ENCODE data around the gene FBXO31. TPM values are rescaled to one million over a fixed set of nuclear protein-coding genes. Genes with fewer than 3 reads are reported as not detected.

Gene FBXO31
- total RNA-seq, 1 experiment from 2014 or later = 40.4 TPM

GRCh38 chr16:87421003-87421912 is 37.7 kb upstream of the FBXO31 start:
- no peak overlapping the region for H3K27ac Mint-ChIP-seq (ENCODE audit: unreplicated experiment)
- H3K9me3 Mint-ChIP-seq (ENCODE audit: low read depth, unreplicated experiment) = no peaks in the 10 kb centered on the region
- BruUV-seq (replicated peaks) = no TSS peak
- no peak for DNase-seq
- H3K36me3 Mint-ChIP-seq (ENCODE audit: insufficient read depth, unreplicated experiment) = peaks cover 44% of the 10 kb centered on the region
- intact Hi-C loops (cut with micrococcal nuclease; ENCODE audit: unreplicated experiment) = no loop called here
- no peaks in the 10 kb centered on the region for H3K4me1 Mint-ChIP-seq (ENCODE audit: low read depth, unreplicated experiment)
- H3K27me3 Mint-ChIP-seq (ENCODE audit: unreplicated experiment) = no peaks in the 10 kb centered on the region
- no peak overlapping the region for H3K4me3 Mint-ChIP-seq (ENCODE audit: low read depth, unreplicated experiment)
- no peak for TF ChIP-seq CTCF (IDR thresholded peaks at IDR 0.05; ENCODE audit: unreplicated experiment)
- CTCF ChIA-PET = interaction anchor here (0.6 to 1.1 kb wide), 5 partner anchors 8 to 215 kb away, joined by 3 to 4 read pairs (median 3); no protein-coding TSS in a partner anchor

GRCh38 chr16:87420026-87421002 is 36.7 kb upstream of the FBXO31 start:
- peak; percentile 41 for DNase-seq
- intact Hi-C loops (cut with micrococcal nuclease; ENCODE audit: unreplicated experiment) = no loop called here
- CTCF ChIA-PET = interaction anchor here (0.6 to 1.1 kb wide), 5 partner anchors 8 to 216 kb away, joined by 3 to 4 read pairs (median 3); no protein-coding TSS in a partner anchor
- Mint-ChIP-seq H3K4me1 (ENCODE audit: low read depth, unreplicated experiment) (no peaks in the 10 kb centered on the region), H3K9me3 (ENCODE audit: low read depth, unreplicated experiment) (no peaks in the 10 kb centered on the region), H3K36me3 (ENCODE audit: insufficient read depth, unreplicated experiment) (peaks cover 53% of the 10 kb centered on the region), H3K4me3 (ENCODE audit: low read depth, unreplicated experiment) (no peak overlapping the region), H3K27me3 (ENCODE audit: unreplicated experiment) (no peaks in the 10 kb centered on the region), H3K27ac (ENCODE audit: unreplicated experiment) (no peak overlapping the region)
- no TSS peak for BruUV-seq (replicated peaks)
- peak; percentile 57 for TF ChIP-seq CTCF (IDR thresholded peaks at IDR 0.05; ENCODE audit: unreplicated experiment)

GRCh38 chr16:87418644-87419043 is 35.1 kb upstream of the FBXO31 start:
- no peak for TF ChIP-seq CTCF (IDR thresholded peaks at IDR 0.05; ENCODE audit: unreplicated experiment)
- no peak for DNase-seq
- H3K36me3 Mint-ChIP-seq (ENCODE audit: insufficient read depth, unreplicated experiment) = peaks cover 64% of the 10 kb centered on the region
- no peaks in the 10 kb centered on the region for H3K4me1 Mint-ChIP-seq (ENCODE audit: low read depth, unreplicated experiment)
- intact Hi-C loops (cut with micrococcal nuclease; ENCODE audit: unreplicated experiment) = loop anchor here (10.0 kb wide), 1 partner anchor 156 kb away; no protein-coding TSS in a partner anchor
- H3K4me3 Mint-ChIP-seq (ENCODE audit: low read depth, unreplicated experiment) = no peak overlapping the region
- CTCF ChIA-PET = no interaction called here
- no TSS peak for BruUV-seq (replicated peaks)
- no peaks in the 10 kb centered on the region for H3K27me3 Mint-ChIP-seq (ENCODE audit: unreplicated experiment)
- no peaks in the 10 kb centered on the region for H3K9me3 Mint-ChIP-seq (ENCODE audit: low read depth, unreplicated experiment)
- H3K27ac Mint-ChIP-seq (ENCODE audit: unreplicated experiment) = no peak overlapping the region

- no peak overlapping the region for H3K4me3 Mint-ChIP-seq (ENCODE audit: low read depth, unreplicated experiment)
- TF ChIP-seq CTCF (IDR thresholded peaks at IDR 0.05; ENCODE audit: unreplicated experiment) = no peak
- no TSS peak for BruUV-seq (replicated peaks)
- intact Hi-C loops (cut with micrococcal nuclease; ENCODE audit: unreplicated experiment) = loop anchor here (10.0 kb wide), 1 partner anchor 157 kb away; no protein-coding TSS in a partner anchor
- no peaks in the 10 kb centered on the region for H3K4me1 Mint-ChIP-seq (ENCODE audit: low read depth, unreplicated experiment)
- no peak overlapping the region for H3K27ac Mint-ChIP-seq (ENCODE audit: unreplicated experiment)
- no peak for DNase-seq
- no peaks in the 10 kb centered on the region for H3K9me3 Mint-ChIP-seq (ENCODE audit: low read depth, unreplicated experiment)
- peaks cover 67% of the 10 kb centered on the region for H3K36me3 Mint-ChIP-seq (ENCODE audit: insufficient read depth, unreplicated experiment)
- CTCF ChIA-PET = no interaction called here
- no peaks in the 10 kb centered on the region for H3K27me3 Mint-ChIP-seq (ENCODE audit: unreplicated experiment)
Measured at GRCh38 chr16:87418216-87418615, 34.6 kb upstream of the FBXO31 start.
